ENCODE data around the gene EXOC3L1.

EXOC3L1 gene

DNA sequence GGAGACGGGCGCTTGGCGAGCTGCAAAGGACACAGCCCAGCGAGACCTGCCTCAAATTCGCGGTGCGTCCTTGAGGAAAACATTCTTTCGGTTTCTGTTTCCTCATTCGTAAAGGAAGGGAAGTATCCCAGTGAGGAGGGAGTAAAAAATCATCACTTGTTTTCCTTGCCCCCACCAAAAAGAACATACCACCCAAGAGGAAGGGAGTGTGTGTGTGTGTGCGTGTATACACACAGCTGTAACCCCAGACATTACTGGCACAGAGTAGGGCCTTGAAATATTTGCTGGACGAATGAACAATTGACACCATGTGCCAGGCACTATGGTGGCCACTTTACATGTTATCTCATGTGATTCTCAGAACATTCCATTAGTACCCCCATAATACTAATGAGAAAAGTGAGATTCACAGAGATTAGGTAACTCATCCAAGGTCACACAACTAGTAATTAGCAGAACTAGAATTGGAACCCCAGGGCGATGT lies 4.2 kb downstream of the EXOC3L1 start:
- TF ChIP-seq, protein P1, sequence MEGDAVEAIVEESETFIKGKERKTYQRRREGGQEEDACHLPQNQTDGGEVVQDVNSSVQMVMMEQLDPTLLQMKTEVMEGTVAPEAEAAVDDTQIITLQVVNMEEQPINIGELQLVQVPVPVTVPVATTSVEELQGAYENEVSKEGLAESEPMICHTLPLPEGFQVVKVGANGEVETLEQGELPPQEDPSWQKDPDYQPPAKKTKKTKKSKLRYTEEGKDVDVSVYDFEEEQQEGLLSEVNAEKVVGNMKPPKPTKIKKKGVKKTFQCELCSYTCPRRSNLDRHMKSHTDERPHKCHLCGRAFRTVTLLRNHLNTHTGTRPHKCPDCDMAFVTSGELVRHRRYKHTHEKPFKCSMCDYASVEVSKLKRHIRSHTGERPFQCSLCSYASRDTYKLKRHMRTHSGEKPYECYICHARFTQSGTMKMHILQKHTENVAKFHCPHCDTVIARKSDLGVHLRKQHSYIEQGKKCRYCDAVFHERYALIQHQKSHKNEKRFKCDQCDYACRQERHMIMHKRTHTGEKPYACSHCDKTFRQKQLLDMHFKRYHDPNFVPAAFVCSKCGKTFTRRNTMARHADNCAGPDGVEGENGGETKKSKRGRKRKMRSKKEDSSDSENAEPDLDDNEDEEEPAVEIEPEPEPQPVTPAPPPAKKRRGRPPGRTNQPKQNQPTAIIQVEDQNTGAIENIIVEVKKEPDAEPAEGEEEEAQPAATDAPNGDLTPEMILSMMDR (conservative IDR thresholded peaks at IDR 0.05; ENCODE audit: control insufficient read depth, insufficient read depth, low read depth, low read length): no peak
- no peak overlapping the region for H3K4me3 ChIP-seq (ENCODE audit: control insufficient read depth, low read depth, low read length)
- no peak for DNase-seq (ENCODE audit: low read depth)

DNA sequence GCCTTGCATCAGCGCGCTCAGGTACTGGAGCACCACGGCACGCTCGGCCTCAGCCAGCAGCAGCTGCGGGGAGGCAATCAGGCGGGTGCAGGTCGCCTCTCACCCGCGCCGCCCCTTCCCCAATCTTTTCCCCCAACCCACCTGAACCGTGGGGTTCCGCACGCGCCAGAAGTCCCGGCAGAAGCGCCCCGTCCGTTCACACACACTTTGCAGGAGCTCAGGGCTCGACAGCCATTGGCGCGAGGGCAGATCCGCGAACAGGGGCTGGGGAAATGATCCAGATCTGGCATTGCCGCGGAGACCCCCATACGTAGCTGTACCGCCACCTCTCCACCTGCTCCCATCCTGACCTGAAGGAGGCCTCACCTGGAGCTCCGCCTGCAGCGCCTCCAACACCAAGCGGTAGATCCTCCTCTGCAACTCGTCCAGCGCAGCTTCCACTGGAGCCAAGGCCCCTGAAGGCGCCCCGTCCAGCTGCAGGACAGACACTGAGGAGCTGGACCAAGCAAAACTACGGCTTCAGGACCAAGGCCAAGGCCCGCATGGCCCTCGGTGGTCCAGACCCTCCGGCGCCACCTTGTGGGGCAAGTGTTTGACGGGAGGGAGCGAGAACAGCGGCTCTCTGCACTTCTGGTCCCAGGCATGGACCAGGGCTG lies 4.8 kb downstream of the EXOC3L1 start:
- peak; percentile 90 for DNase-seq (ENCODE audit: low read depth)
- no peak overlapping the region for H3K4me3 ChIP-seq (ENCODE audit: control insufficient read depth, low read depth, low read length)
- TF ChIP-seq, protein P1 (conservative IDR thresholded peaks at IDR 0.05; ENCODE audit: control insufficient read depth, insufficient read depth, low read depth, low read length): peak; percentile 84

DNA sequence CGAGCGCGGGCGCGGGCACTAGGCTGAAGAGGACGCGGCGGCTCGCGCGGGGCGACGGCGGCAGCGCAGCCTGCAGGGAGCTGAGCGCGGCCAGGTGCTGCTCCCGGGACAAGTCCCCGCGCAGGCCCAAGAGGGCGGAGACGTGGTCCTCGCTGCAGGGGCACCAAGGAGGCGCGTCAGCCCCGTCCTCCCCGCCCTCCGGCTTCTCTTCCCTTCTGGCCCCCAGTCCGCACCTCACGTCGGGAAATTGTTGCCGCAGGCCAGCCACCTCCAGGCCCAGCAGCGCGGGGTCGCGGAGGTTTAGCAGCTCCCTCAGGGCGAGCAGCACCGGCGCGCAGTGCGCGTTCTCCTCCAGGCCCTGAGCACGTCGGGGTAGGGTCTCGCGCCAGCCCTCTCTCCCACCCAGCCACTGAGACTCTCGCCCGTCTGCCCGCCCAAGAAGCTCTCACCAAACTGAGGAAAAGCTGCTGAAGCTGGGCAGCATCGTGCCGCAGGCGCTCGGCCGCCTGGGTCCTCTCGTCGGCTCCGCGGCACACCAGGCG lies 5.4 kb downstream of the EXOC3L1 start:
- TF ChIP-seq, protein P1 (conservative IDR thresholded peaks at IDR 0.05; ENCODE audit: control insufficient read depth, insufficient read depth, low read depth, low read length): no peak
- H3K4me3 ChIP-seq (ENCODE audit: control insufficient read depth, low read depth, low read length): peak overlapping the region; percentile 69
- no peak for DNase-seq (ENCODE audit: low read depth)

DNA sequence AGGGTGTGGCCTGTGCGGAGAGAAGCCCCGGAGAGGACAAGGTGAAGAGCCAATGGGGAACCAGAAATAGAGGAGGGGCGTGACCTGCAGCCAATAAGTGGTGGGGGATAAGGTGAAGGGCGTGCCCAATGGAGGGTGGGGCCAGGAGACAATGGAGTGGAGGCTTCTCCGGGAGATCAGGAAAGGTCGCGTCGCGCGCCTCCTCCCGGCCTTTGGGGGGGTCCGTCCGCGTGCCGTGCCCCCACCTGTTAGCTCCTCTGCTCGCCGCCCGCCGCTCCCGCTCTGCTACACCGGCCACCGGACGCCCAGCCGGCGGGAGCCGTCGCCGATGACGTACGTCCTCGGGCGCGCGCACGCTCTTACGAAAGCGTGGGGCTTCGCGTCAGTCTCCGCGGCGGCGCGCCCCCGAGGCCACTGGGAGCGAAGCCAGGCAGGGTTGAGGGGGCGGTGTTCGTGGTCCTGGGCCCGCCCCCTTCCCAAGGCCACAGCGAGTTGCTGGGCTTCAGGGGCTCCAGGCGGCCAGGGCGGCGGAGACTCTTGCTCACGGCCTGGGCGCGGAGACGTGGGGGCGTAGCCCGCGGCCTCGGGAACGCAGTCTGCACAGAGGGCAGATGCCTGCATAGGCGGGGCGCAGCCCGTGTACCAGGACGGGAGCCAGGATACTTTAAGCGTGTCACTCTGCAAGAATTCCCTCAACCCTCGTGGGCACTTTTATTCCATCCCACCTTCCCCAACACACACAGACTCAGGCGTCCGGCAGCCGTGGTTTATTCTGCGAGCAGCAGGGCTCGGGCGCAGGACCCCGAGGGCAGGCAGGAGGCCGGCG lies 6.1 kb downstream of the EXOC3L1 start, which contains the start of gene MATCAP1:
MATCAP1 (minus strand) TSS at position 337 of the 826 bp plus-strand sequence. CDS start 3,353 bp downstream, outside the sequence.
- TF ChIP-seq, protein P1 (conservative IDR thresholded peaks at IDR 0.05; ENCODE audit: control insufficient read depth, insufficient read depth, low read depth, low read length): no peak
- H3K4me3 ChIP-seq (ENCODE audit: control insufficient read depth, low read depth, low read length): peak within 1 kb of the TSS; percentile 69
- peak; percentile 98 for DNase-seq (ENCODE audit: low read depth)

DNA sequence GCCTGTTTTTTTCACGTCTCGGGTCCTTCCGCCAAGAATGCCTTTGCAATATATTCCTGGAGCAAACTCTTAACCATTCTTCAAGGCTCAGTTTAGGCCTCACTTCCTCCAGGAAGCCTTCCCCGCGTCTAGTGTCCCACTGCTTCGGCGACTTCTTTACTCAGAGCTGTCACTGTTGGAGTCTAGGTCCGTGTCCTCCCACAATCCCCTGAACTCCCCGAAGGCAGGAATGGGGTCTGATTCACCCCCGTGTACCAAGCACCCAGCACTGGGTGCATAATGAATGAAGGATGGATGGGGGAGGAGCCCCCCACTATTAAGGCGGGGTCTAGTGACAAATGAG lies 6.7 kb downstream of the EXOC3L1 start:
- peak overlapping the region; percentile 69 for H3K4me3 ChIP-seq (ENCODE audit: control insufficient read depth, low read depth, low read length)

DNA sequence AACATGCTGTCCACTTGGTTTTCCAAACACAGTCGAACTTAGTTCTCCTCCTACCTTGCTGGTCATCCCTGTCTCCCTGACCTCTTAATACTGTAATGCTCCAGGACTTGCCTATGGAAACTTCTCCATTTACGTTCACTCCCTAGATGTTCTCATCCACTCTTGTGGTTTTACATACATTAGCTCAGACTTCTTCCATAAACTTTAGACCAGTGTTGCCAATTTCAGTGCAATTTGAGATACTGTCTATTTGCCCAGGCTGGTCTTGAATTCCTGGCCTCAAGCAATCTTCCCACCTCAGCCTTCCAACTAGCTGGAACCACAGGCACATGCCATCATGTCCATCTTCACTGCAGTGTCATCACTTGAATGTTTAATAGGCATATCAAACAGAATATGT lies 7.6 kb downstream of the EXOC3L1 start:
- H3K4me3 ChIP-seq (ENCODE audit: control insufficient read depth, low read depth, low read length): peak overlapping the region; percentile 69
- DNase-seq (ENCODE audit: low read depth): no peak
- TF ChIP-seq, protein P1 (conservative IDR thresholded peaks at IDR 0.05; ENCODE audit: control insufficient read depth, insufficient read depth, low read depth, low read length): no peak

More for the DNA sequence above, 6.7 kb downstream of the EXOC3L1 start:
- TF ChIP-seq, protein P1 (conservative IDR thresholded peaks at IDR 0.05; ENCODE audit: control insufficient read depth, insufficient read depth, low read depth, low read length): no peak
- DNase-seq (ENCODE audit: low read depth): no peak
